HCT116 (cell line): ENCODE data around the gene METTL26. TPM values are rescaled to one million over a fixed set of nuclear protein-coding genes. Genes with fewer than 3 reads are reported as not detected.

Experiments used
- ATAC-seq: fragments of 200-7000 bp; cut with Tn5 transposase; 2 replicates; pipeline ENCODE4 v1.9.1; 2020; ENCODE audit warnings: mild to moderate bottlenecking, moderate library complexity
- BruUV-seq: library from RNA; stranded (reverse); fragments of 400-500 nt; replicated peaks from 2 replicates; lab custom pipeline; 2021; lab: Mats Ljungman, UMichigan
- CTCF ChIA-PET: fragments of 300-600 bp; sonication (Branson Sonifier 250); formaldehyde crosslinking; loops from one replicate; lab custom pipeline; 2021; ENCODE audit warnings: antibody characterized with exemption; lab: Charles Lee
- POLR2A ChIA-PET: fragments of 300-600, 350-600 bp; sonication (Branson Sonifier 250); formaldehyde crosslinking; loops from one replicate; lab custom pipeline; 2021; ENCODE audit warnings: antibody characterized with exemption; lab: Charles Lee
- RAD21 ChIA-PET, 2 experiments: fragments of 300-600 bp; sonication (Branson Sonifier 250); formaldehyde crosslinking; loops; one replicate each; lab custom pipeline; 2023; ENCODE audit warnings: low total read pairs in 2 of 2; ENCODE audit not compliant: uncharacterized antibody in 2 of 2, unreplicated experiment in 2 of 2, low non-redundant PET in 1 of 2; lab: Charles Lee
- DNase-seq: peaks from one replicate; pipeline ENCODE4 v3.0.0-alpha.2; 2010; ENCODE audit warnings: low read depth, low spot score
- H2AFZ ChIP-seq: fragments of 200-600 bp; shearing (Covaris generic), sonication (generic); 2 replicates; pipeline ENCODE4 v1.6.1; 2017; ENCODE audit warnings: low read depth, mixed run types, mixed read lengths, antibody characterized with exemption, low read length; ENCODE audit not compliant: poor library complexity, severe bottlenecking
- H3K27ac ChIP-seq: 2 replicates; pipeline ENCODE4 v1.5.1; 2012; ENCODE audit warnings: low read depth, low read length
- H3K27me3 ChIP-seq: fragments of 200-600 bp; sonication (generic); 2 replicates; pipeline ENCODE4 v1.6.1; 2016; ENCODE audit warnings: mixed run types, low read length, mixed read lengths; ENCODE audit not compliant: insufficient read depth
- H3K36me3 ChIP-seq, 2 experiments: fragments of 200-500 bp in 1 of 2; fragments of 200-600 bp in 1 of 2; sonication (Bioruptor generic) in 1 of 2; sonication (generic) in 1 of 2; 2 replicates each; pipeline versions ENCODE4 v1.5.1 to v1.6.1; 2014 to 2016; ENCODE audit warnings: low read length in 2 of 2, inconsistent platforms in 1 of 2, mixed read lengths in 1 of 2, mixed run types in 1 of 2; ENCODE audit not compliant: insufficient read depth in 2 of 2, control insufficient read depth in 1 of 2
- H3K4me1 ChIP-seq, 2 experiments: fragments of 200-600 bp in 1 of 2; sonication (generic) in 1 of 2; 2 replicates each; pipeline versions ENCODE4 v1.5.1 to v1.6.1; 2012 to 2017; ENCODE audit warnings: low read length in 2 of 2, inconsistent platforms in 1 of 2, mild to moderate bottlenecking in 1 of 2, mixed read lengths in 1 of 2, mixed run types in 1 of 2, moderate library complexity in 1 of 2; ENCODE audit not compliant: insufficient read depth in 2 of 2, control insufficient read depth in 1 of 2
- H3K4me2 ChIP-seq: fragments of 200-600 bp; sonication (generic); 2 replicates; pipeline ENCODE4 v1.6.1; 2017; ENCODE audit warnings: mixed run types, low read length, mixed read lengths
- H3K4me3 ChIP-seq, 2 experiments: fragments of 200-600 bp in 1 of 2; sonication (generic) in 1 of 2; replicated peaks in 1 of 2; 2 replicates each; pipeline ENCODE4 v1.5.1; 2011 to 2016; ENCODE audit warnings: low read length in 2 of 2, control low read depth in 1 of 2, low read depth in 1 of 2, mild to moderate bottlenecking in 1 of 2, mixed read lengths in 1 of 2, mixed run types in 1 of 2
- H3K79me2 ChIP-seq: fragments of 200-600 bp; sonication (generic); 2 replicates; pipeline ENCODE4 v1.6.1; 2017; ENCODE audit warnings: mild to moderate bottlenecking, mixed run types, low read length, moderate library complexity, mixed read lengths; ENCODE audit not compliant: insufficient read depth
- H3K9ac ChIP-seq: fragments of 200-600 bp; sonication (generic); 2 replicates; pipeline ENCODE4 v1.6.1; 2016; ENCODE audit warnings: low read length, mixed read lengths
- H3K9me2 ChIP-seq: fragments of 200-600 bp; sonication (generic), shearing (Covaris generic); 2 replicates; pipeline ENCODE4 v1.6.1; 2017; ENCODE audit warnings: mixed run types, mild to moderate bottlenecking, moderate library complexity; ENCODE audit not compliant: insufficient read depth
- H3K9me3 ChIP-seq, 2 experiments: fragments of 200-500 bp in 1 of 2; fragments of 200-600 bp in 1 of 2; sonication (Bioruptor generic) in 1 of 2; sonication (generic) in 1 of 2; 2 replicates each; pipeline ENCODE4 v1.6.1; 2014 to 2017; ENCODE audit warnings: low read length in 2 of 2, mixed read lengths in 2 of 2, inconsistent platforms in 1 of 2, low read depth in 1 of 2, mild to moderate bottlenecking in 1 of 2, mixed run types in 1 of 2, moderate library complexity in 1 of 2; ENCODE audit not compliant: control insufficient read depth in 1 of 2, insufficient read depth in 1 of 2
- H4K20me1 ChIP-seq: fragments of 200-600 bp; sonication (generic), shearing (Covaris generic); 2 replicates; pipeline ENCODE4 v1.6.1; 2017; ENCODE audit warnings: mixed run types, mild to moderate bottlenecking, moderate library complexity; ENCODE audit not compliant: insufficient read depth
- ZNF274 ChIP-seq: fragments of 200-500 bp; sonication (Bioruptor generic); IDR thresholded peaks from 2 replicates; pipeline ENCODE4 v1.6.1; 2014; ENCODE audit warnings: mild to moderate bottlenecking, low read depth, low read length, inconsistent platforms
- intact Hi-C: fragments of 100-400 bp; cut with micrococcal nuclease; formaldehyde crosslinking; loops from 2 replicates; pipeline ENCODE4 v1.10.0; 2022
- total RNA-seq: library from RNA; stranded (reverse); gene quantifications from one replicate; pipeline ENCODE4 v1.2.1, GENCODE V29; 2021; ENCODE audit not compliant: unreplicated experiment
- TF ChIP-seq, protein P1 (sequence below), 3 experiments: fragments of 200-600 bp in 1 of 3; sonication (generic) in 1 of 3; IDR thresholded peaks in 2 of 3; conservative IDR thresholded peaks in 1 of 3; 2 replicates each; pipeline ENCODE4 v1.5.1; 2012 to 2017; ENCODE audit warnings: low read depth in 2 of 3, low read length in 2 of 3, antibody characterized with exemption in 1 of 3, borderline replicate concordance in 1 of 3, control low read depth in 1 of 3, mild to moderate bottlenecking in 1 of 3, mixed read lengths in 1 of 3, mixed run types in 1 of 3, moderate library complexity in 1 of 3; ENCODE audit not compliant: insufficient read depth in 1 of 3
- TF ChIP-seq, protein P2 (sequence below): IDR thresholded peaks from 2 replicates; pipeline ENCODE4 v1.6.1; 2012
- TF ChIP-seq, protein P3 (sequence below): IDR thresholded peaks from 2 replicates; pipeline ENCODE4 v1.6.1; 2012; ENCODE audit warnings: low read depth

Gene METTL26
- total RNA-seq, 1 experiment from 2014 or later: 85.7 TPM

GRCh38 chr16:585351-585750 lies 50.8 kb downstream of the METTL26 start:
- H3K4me1 ChIP-seq: peaks cover 2 to 12% of the 10 kb centered on the region in 2 experiments; a peak in 2 of 4 replicates
- H3K4me2 ChIP-seq: no peak overlapping the region
- H4K20me1 ChIP-seq: no peaks in the 10 kb centered on the region
- no peak overlapping the region for H3K27ac ChIP-seq
- RAD21 ChIA-PET: no interaction called here
- peak; percentile 35 for ATAC-seq
- no peaks in the 10 kb centered on the region for H3K9me3 ChIP-seq
- H3K79me2 ChIP-seq: peaks cover 12% of the 10 kb centered on the region; the same call in 1 of the 2 replicates
- no peak overlapping the region for H3K4me3 ChIP-seq
- TF ChIP-seq, protein P1, sequence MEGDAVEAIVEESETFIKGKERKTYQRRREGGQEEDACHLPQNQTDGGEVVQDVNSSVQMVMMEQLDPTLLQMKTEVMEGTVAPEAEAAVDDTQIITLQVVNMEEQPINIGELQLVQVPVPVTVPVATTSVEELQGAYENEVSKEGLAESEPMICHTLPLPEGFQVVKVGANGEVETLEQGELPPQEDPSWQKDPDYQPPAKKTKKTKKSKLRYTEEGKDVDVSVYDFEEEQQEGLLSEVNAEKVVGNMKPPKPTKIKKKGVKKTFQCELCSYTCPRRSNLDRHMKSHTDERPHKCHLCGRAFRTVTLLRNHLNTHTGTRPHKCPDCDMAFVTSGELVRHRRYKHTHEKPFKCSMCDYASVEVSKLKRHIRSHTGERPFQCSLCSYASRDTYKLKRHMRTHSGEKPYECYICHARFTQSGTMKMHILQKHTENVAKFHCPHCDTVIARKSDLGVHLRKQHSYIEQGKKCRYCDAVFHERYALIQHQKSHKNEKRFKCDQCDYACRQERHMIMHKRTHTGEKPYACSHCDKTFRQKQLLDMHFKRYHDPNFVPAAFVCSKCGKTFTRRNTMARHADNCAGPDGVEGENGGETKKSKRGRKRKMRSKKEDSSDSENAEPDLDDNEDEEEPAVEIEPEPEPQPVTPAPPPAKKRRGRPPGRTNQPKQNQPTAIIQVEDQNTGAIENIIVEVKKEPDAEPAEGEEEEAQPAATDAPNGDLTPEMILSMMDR (IDR thresholded peaks at IDR 0.05 in 2 of 3, conservative IDR thresholded peaks at IDR 0.05 in 1 of 3; ENCODE audit: borderline replicate concordance in 1 of 3, insufficient read depth in 1 of 3, low read depth in 2 of 3, low read length in 2 of 3): 0 out of 6 replicates have a peak, but pooled peaks of 1 of the 3 experiments have one; percentile 14
- TF ChIP-seq ZNF274: no peak
- TF ChIP-seq, protein P2, sequence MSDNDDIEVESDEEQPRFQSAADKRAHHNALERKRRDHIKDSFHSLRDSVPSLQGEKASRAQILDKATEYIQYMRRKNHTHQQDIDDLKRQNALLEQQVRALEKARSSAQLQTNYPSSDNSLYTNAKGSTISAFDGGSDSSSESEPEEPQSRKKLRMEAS: peak; percentile 34; the same call in 1 of the 2 replicates
- TF ChIP-seq, protein P3, sequence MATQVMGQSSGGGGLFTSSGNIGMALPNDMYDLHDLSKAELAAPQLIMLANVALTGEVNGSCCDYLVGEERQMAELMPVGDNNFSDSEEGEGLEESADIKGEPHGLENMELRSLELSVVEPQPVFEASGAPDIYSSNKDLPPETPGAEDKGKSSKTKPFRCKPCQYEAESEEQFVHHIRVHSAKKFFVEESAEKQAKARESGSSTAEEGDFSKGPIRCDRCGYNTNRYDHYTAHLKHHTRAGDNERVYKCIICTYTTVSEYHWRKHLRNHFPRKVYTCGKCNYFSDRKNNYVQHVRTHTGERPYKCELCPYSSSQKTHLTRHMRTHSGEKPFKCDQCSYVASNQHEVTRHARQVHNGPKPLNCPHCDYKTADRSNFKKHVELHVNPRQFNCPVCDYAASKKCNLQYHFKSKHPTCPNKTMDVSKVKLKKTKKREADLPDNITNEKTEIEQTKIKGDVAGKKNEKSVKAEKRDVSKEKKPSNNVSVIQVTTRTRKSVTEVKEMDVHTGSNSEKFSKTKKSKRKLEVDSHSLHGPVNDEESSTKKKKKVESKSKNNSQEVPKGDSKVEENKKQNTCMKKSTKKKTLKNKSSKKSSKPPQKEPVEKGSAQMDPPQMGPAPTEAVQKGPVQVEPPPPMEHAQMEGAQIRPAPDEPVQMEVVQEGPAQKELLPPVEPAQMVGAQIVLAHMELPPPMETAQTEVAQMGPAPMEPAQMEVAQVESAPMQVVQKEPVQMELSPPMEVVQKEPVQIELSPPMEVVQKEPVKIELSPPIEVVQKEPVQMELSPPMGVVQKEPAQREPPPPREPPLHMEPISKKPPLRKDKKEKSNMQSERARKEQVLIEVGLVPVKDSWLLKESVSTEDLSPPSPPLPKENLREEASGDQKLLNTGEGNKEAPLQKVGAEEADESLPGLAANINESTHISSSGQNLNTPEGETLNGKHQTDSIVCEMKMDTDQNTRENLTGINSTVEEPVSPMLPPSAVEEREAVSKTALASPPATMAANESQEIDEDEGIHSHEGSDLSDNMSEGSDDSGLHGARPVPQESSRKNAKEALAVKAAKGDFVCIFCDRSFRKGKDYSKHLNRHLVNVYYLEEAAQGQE: no peak
- H3K9ac ChIP-seq: no peak overlapping the region
- no peak for DNase-seq
- intact Hi-C loops: no loop called here
- H3K9me2 ChIP-seq: no peaks in the 10 kb centered on the region
- H2AFZ ChIP-seq: no peak overlapping the region
- H3K27me3 ChIP-seq: no peaks in the 10 kb centered on the region
- POLR2A ChIA-PET: no interaction called here
- no TSS peak for BruUV-seq
- CTCF ChIA-PET: interaction anchor here (1.1 to 1.2 kb wide), 2 partner anchors 8 to 194 kb away, joined by 3 to 4 read pairs; no protein-coding TSS in a partner anchor
- no peaks in the 10 kb centered on the region for H3K36me3 ChIP-seq

Other genes with a start within 250 kb of the METTL26 start
- 68.2 TPM for gene NME4, start 239.1 kb downstream of the METTL26 start, total RNA-seq
- 17.1 TPM for gene DECR2, start 234.4 kb downstream of the METTL26 start, total RNA-seq
- gene RAB11FIP3, start 210.7 kb downstream of the METTL26 start, total RNA-seq: 12.8 TPM
- gene CAPN15, start 108.6 kb downstream of the METTL26 start, total RNA-seq: 39.0 TPM
- gene PRR35, start 75.9 kb downstream of the METTL26 start, total RNA-seq: not detected
- gene NHLRC4, start 69.3 kb downstream of the METTL26 start, total RNA-seq: 0.22 TPM
- gene PIGQ, start 66.3 kb downstream of the METTL26 start, total RNA-seq: 21.0 TPM
- gene RAB40C, start 46.2 kb downstream of the METTL26 start, total RNA-seq: 14.1 TPM
- 0.47 TPM for gene WFIKKN1, start 5.3 kb downstream of the METTL26 start, total RNA-seq
- gene MCRIP2, start 5.5 kb upstream of the METTL26 start, total RNA-seq: 34.9 TPM
- 73.7 TPM for gene WDR90, start 13.1 kb upstream of the METTL26 start, total RNA-seq
- 98.5 TPM for gene RHOT2, start 31.8 kb upstream of the METTL26 start, total RNA-seq
- 12.7 TPM for gene RHBDL1, start 39.4 kb upstream of the METTL26 start, total RNA-seq
- 111 TPM for gene STUB1, start 44.1 kb upstream of the METTL26 start, total RNA-seq
- gene JMJD8, start 48.0 kb upstream of the METTL26 start, total RNA-seq: 121 TPM
- 15.5 TPM for gene WDR24, start 54.1 kb upstream of the METTL26 start, total RNA-seq
- 49.7 TPM for gene FBXL16, start 69.5 kb upstream of the METTL26 start, total RNA-seq
- 193 TPM for gene METRN, start 78.8 kb upstream of the METTL26 start, total RNA-seq
- 65.4 TPM for gene ANTKMT, start 84.8 kb upstream of the METTL26 start, total RNA-seq
- 22.9 TPM for gene CCDC78, start 90.1 kb upstream of the METTL26 start, total RNA-seq
- gene HAGHL, start 90.8 kb upstream of the METTL26 start, total RNA-seq: 74.8 TPM
- gene CIAO3, start 104.7 kb upstream of the METTL26 start, total RNA-seq: 32.8 TPM
- 40.9 TPM for gene MSLN, start 124.4 kb upstream of the METTL26 start, total RNA-seq
- gene RPUSD1, start 152.1 kb upstream of the METTL26 start, total RNA-seq: 59.9 TPM
- gene CHTF18, start 152.3 kb upstream of the METTL26 start, total RNA-seq: 145 TPM
- not detected for gene GNG13, start 164.4 kb upstream of the METTL26 start, total RNA-seq